ENCODE measurements around the gene PRR23E.

The PRR23E gene

DNA sequence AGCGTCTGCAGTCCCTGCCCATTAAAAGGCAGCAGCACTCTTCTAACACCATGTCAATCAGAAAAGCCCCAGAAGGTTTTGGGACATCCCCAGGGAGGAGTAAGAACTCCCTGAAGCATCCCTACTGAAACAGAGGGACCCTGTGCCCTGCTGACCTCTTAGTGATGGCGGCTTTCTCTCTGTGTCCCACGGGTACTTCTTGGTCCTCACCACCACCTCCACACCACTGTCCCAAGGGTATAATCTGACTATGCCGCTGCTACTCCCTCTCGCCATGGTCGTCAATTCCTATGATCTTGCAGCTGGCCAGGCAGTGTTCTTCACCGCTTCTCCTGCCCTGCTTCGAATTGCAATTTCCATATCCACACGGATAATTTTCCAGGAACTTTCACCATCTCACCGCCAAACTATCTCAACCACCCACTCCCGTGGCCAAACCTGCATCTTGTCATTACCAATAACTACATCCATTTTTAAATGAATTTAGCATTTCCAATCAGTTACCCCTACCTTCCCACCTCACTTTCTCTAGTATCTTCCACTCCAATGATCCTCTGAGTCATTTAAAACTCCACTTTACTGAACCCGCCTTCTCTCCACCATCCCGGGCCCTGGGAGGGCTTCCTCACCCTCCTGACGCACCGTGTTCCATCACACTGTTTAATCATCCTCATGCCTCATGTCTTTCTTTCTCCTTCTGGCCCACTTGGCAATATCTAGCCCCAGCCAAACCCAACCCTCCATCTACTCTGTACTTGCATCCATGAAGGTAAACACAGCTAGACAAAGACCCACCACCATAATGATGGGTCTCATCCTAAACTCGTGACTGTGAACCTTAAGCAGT, 23.7 kb downstream of the PRR23E start:
- Mint-ChIP-seq H3K4me3 (no peak overlapping the region), H3K27ac (no peak overlapping the region), H3K4me1 (ENCODE audit: low read depth) (peaks cover 4% of the 10 kb centered on the region), H3K27me3 (ENCODE audit: low read depth) (peaks cover 3% of the 10 kb centered on the region), H3K9me3 (no peaks in the 10 kb centered on the region), H3K36me3 (ENCODE audit: low read depth) (no peaks in the 10 kb centered on the region)

DNA sequence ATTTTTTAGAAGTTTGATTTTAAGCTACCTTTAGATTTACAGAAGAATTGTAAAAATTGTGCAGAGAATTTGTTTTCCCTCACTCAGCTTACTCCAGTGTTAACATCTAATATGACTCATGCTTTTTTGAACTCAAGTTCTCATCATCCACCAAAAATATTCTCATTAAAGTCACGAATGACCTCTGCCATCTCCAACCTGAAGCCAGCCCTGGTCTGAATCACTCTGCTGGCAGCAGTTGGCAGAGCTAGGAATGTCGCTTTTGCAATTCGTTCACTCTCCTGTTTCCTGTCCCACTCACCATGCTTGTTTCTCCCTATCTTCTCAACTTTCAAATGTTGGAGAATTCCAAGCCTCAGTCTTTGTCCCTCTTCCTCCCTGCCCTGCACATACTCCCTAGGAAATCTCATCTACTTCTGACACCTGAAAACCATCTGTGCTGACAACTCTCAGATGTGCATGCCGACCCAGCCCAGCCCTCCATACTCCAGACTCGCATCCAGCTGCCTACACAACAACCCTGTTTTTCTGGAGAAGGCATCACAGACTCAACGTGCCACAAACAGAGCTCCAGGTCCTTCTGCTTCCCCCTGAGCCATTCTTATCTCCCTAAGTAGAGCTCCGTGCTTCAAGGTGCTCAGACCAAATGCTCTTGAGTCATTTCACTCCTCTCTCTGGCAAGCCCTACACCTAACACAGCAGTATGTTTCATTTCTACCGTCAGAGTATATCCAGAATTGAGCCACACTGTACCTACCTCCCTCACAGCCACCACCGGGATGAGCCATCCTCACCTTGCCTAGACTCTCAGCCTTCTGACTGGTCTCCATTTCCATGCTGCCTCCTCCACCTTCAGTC, 24.9 kb downstream of the PRR23E start:
- Mint-ChIP-seq H3K4me3 (no peak overlapping the region), H3K4me1 (ENCODE audit: low read depth) (peaks cover 4% of the 10 kb centered on the region), H3K36me3 (ENCODE audit: low read depth) (peaks cover 1% of the 10 kb centered on the region), H3K9me3 (no peaks in the 10 kb centered on the region), H3K27ac (no peak overlapping the region), H3K27me3 (ENCODE audit: low read depth) (peaks cover 3% of the 10 kb centered on the region)

DNA sequence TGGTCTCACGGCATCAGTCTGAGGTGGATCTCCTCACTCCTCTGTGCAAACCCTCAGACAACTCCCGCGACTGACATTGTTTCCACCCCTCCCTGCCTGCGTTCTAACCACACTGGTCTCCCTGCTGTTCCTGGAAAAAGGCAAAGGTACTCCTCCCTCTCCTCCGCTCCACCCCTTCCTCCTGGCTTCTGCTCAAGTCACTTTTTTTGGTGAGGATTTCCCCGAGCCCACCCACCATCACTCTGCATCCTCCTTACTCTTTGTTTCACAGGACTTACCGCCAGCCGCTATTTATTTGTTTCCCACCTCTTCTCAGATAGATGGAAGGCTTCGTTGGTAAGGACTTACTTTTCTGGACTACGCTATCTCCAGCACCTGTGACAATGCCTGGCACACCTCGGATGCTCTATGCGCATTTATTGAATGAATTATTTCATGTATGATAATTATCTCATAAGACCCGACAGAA, 25.6 kb downstream of the PRR23E start:
- Mint-ChIP-seq H3K9me3 (no peaks in the 10 kb centered on the region), H3K36me3 (ENCODE audit: low read depth) (peaks cover 1% of the 10 kb centered on the region), H3K27ac (no peak overlapping the region), H3K27me3 (ENCODE audit: low read depth) (peaks cover 3% of the 10 kb centered on the region), H3K4me3 (no peak overlapping the region), H3K4me1 (ENCODE audit: low read depth) (peaks cover 4% of the 10 kb centered on the region)

DNA sequence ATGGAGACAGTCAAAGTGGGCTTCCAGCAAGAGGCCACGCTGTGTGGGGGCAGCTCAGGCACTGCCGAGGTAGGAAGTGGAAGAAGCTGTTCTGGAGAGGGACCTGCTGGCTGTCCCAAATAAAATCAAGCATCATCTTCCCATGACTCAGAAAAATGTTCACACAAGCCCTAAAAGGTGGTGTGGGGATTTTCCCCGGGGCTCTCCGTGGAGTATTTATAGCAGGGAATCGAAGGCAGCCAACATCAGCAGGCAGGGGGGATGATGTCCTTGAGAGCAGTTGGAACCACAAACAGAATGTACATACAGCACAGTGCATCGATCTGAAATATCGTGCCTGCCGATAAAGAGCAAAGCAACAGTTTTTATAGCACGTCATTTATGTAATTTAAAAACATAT, 27.6 kb downstream of the PRR23E start:
- no peak overlapping the region for H3K4me3 Mint-ChIP-seq

DNA sequence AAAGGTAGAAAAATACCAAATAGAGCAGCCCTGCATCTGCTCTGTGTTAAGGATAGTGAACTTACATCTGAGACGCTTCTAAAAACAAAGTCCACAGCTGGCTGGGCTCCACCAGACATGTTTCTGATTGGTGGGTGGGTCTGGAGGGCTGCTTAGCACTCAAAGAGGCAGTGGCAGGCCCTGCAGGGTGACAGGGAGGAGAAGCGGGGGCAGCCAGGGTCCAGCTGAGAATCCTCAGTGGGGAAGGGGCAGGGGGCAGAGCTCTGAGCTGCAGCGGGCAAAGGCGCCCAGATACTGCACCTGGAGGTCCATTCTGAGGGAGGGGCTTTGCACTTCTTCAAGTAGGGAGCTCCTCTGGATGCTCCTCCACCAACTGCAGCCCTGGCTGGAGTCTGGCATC, 28.1 kb downstream of the PRR23E start:
- H3K36me3 Mint-ChIP-seq (ENCODE audit: low read depth): peaks cover 1% of the 10 kb centered on the region
- H3K4me1 Mint-ChIP-seq (ENCODE audit: low read depth): peaks cover 6% of the 10 kb centered on the region
- no peak overlapping the region for H3K4me3 Mint-ChIP-seq
- H3K27ac Mint-ChIP-seq: no peak overlapping the region
- peaks cover 15% of the 10 kb centered on the region for H3K9me3 Mint-ChIP-seq
- no peaks in the 10 kb centered on the region for H3K27me3 Mint-ChIP-seq (ENCODE audit: low read depth)

More for the DNA sequence above, 27.6 kb downstream of the PRR23E start:
- peaks cover 6% of the 10 kb centered on the region for H3K4me1 Mint-ChIP-seq (ENCODE audit: low read depth)
- H3K36me3 Mint-ChIP-seq (ENCODE audit: low read depth): peaks cover 1% of the 10 kb centered on the region
- no peak overlapping the region for H3K27ac Mint-ChIP-seq
- H3K27me3 Mint-ChIP-seq (ENCODE audit: low read depth): no peaks in the 10 kb centered on the region
- peaks cover 11% of the 10 kb centered on the region for H3K9me3 Mint-ChIP-seq

DNA sequence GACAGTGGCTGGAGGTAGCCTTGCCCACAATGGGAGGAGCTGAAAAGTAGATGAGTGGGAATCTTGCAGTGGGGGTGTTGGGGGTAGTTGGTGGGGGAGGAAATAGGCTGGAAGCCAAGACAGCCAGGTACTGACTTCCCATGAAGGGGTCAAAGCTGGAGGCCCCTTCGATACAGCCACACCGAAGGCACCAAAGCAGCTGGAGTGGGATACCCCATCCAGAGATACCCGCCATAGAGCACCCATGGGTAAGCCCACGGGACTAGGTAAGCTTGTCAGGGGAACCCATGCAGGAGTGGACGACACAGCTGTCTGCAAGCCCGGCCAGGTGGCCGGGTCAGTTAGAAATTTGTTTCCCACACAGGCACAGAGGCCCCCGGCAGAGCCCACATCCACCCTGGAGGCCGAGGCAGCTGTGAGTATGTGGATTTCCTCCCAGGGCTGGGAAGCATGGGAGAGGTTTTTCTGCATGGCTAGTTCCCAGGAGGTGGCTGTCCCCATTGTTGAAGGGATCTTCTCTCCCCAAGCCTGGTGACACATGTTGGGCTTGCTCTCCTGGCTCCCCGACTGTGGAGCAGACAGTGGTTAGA, 28.6 kb downstream of the PRR23E start:
- no peak overlapping the region for H3K4me3 Mint-ChIP-seq
- H3K9me3 Mint-ChIP-seq: peaks cover 18% of the 10 kb centered on the region
- no peaks in the 10 kb centered on the region for H3K27me3 Mint-ChIP-seq (ENCODE audit: low read depth)
- peaks cover 1% of the 10 kb centered on the region for H3K36me3 Mint-ChIP-seq (ENCODE audit: low read depth)
- no peak overlapping the region for H3K27ac Mint-ChIP-seq
- H3K4me1 Mint-ChIP-seq (ENCODE audit: low read depth): peaks cover 10% of the 10 kb centered on the region

DNA sequence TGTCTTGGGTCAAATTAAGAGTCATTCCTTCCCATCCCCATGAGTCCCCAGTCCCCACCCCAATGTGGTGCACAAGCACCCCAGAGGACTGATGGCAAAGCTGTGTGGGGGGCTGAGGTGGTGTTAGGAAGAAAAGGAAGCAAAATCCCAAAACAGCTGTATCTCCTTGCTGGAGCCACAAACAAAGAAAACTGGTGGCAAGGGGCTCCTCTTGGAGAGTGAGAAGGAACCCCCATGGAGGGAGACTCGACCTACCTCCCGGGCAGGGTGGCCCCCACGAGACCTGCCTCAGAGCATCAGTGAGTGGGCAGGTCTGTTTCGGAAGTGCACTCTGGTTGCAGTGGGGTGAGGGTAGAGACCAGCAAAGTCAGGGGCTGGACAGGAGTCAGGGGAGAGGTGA, 29.2 kb downstream of the PRR23E start:
- Mint-ChIP-seq H3K9me3 (peaks cover 18% of the 10 kb centered on the region), H3K36me3 (ENCODE audit: low read depth) (peaks cover 1% of the 10 kb centered on the region), H3K4me1 (ENCODE audit: low read depth) (peaks cover 10% of the 10 kb centered on the region), H3K27ac (no peak overlapping the region), H3K4me3 (no peak overlapping the region), H3K27me3 (ENCODE audit: low read depth) (no peaks in the 10 kb centered on the region)

DNA sequence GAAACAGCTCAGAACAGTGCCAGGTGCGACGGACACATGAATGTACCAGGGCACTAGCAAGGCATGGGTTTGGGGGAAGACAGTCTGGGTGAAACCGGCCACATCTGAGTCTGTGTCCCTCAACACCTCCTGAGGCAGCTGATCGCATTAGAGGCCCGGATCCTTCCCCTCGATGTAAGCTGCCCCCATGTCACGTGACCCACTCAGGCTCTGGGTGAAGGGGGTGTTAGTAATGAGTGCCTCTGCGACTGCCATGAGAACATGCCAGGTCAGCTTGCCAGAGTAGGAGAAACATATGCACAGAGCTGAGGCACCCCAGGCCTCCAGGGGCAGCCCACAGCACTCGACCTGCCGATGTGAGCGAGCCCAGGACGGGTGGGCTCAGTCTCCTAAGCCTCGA, 29.7 kb downstream of the PRR23E start:
- Mint-ChIP-seq H3K27me3 (ENCODE audit: low read depth) (no peaks in the 10 kb centered on the region), H3K36me3 (ENCODE audit: low read depth) (peaks cover 1% of the 10 kb centered on the region), H3K9me3 (peaks cover 18% of the 10 kb centered on the region), H3K4me1 (ENCODE audit: low read depth) (peaks cover 10% of the 10 kb centered on the region), H3K27ac (no peak overlapping the region), H3K4me3 (no peak overlapping the region)

DNA sequence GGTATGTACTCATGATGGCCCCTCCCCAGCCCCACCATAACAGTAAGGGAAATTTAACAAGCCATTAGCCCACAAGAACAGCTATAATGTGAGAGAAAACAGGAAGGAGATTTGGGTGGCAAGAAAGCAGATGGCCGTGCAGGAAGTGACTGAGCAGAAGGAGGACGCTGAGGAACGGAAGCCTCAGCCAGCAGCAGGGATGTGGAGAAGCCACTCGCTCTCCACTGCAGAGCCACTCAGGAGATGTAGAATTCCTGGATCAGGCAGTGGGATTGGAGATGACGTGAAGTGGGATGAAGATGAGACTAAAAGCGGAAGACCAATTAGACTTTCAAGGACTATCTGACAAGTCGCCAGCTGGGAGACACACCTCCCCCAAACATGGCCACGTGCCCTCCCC, 31.2 kb downstream of the PRR23E start:
- Mint-ChIP-seq H3K4me1 (ENCODE audit: low read depth) (peaks cover 10% of the 10 kb centered on the region), H3K4me3 (no peak overlapping the region), H3K27ac (no peak overlapping the region), H3K36me3 (ENCODE audit: low read depth) (peaks cover 1% of the 10 kb centered on the region), H3K27me3 (ENCODE audit: low read depth) (no peaks in the 10 kb centered on the region), H3K9me3 (peaks cover 18% of the 10 kb centered on the region)

DNA sequence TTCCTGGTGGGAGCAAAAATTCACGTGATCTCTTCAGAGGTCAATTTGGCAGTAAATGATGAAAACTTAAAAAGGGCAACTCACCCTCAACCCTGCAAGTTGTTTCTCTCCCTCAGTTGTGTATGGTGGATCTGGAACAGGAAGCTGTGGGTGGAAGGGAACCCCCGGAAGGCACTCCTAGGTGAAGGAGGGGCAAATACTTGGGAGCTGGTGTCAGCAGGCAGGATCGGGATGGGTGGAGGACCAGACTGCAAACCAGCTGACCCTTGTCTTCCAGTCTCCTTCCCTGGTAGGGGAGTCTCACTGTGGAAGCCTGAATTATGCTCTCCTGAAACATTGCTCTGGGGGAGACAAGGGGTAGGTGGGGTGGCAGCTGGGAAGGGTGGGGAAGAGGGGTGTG, 33.5 kb downstream of the PRR23E start:
- Mint-ChIP-seq H3K9me3 (peaks cover 25% of the 10 kb centered on the region), H3K36me3 (ENCODE audit: low read depth) (peaks cover 1% of the 10 kb centered on the region), H3K4me3 (peak overlapping the region; percentile 63), H3K4me1 (ENCODE audit: low read depth) (peaks cover 6% of the 10 kb centered on the region), H3K27ac (peak overlapping the region; percentile 39), H3K27me3 (ENCODE audit: low read depth) (no peaks in the 10 kb centered on the region)

DNA sequence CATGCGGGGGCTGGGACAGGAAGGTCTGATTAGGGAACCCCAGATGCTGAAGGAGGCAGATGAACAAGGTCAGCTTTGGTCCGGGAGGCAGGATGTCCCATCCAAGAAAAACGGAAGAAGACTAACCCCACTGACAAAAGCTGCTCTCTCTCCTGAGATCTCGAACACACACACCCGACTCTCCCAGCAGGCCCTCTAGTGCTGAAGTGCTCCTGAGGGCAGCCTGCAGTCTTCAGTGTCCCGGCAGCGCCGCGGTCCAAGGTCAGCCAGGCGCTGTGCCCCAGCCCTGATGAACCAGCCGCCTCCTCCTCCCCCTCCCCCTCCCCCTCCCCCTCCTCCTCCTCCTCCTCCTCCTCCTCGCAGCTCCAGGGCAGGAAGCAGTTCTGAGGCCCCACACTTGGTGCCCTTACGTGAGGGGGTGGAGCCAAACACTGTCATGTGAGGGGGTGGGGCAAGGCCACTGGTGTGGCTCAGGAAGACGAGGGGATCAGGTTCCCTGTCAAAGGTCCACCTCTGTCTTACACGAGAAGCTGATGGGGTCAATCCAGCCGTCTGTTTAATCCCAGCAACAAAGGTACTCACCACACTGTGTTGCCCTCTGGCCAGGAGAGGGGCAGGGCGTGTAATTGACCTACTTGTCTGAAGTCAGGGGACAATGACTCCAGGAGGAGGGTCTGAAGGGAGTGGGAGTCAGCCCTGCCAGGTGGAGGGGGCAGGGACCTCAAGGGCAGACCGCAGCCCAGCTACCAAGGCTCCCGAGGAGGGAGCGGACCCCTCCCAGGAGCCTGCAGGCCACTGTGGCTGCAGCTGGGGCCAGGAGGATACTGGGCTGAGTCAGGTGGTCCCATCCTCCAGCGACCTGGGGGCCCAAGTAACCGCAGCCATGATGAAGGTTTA, 34.3 kb downstream of the PRR23E start:
- H3K4me3 Mint-ChIP-seq: peak overlapping the region; percentile 23
- H3K9me3 Mint-ChIP-seq: peaks cover 26% of the 10 kb centered on the region
- H3K4me1 Mint-ChIP-seq (ENCODE audit: low read depth): peaks cover 6% of the 10 kb centered on the region
- no peak overlapping the region for H3K27ac Mint-ChIP-seq
- H3K27me3 Mint-ChIP-seq (ENCODE audit: low read depth): no peaks in the 10 kb centered on the region
- H3K36me3 Mint-ChIP-seq (ENCODE audit: low read depth): peaks cover 1% of the 10 kb centered on the region

DNA sequence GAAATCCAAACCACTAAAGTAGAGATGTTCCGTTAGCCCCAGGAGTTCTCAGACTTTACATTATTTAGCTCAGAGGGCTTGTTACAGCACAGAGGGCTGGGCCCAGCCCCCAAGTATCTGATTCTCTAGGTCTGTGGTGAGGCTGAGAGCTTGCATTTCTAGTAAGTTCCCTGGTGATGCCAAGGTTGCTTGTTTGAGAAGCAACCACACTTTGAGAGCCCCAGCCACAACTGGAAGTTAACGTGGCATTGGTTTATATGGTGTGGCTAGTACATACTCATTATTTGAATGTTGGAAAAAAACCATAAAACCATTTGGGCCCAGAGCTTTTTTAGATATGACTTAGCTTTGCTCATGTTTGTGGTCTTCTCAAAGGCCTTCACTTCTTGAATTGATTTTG, 35.9 kb downstream of the PRR23E start:
- Mint-ChIP-seq H3K9me3 (peaks cover 30% of the 10 kb centered on the region), H3K36me3 (ENCODE audit: low read depth) (no peaks in the 10 kb centered on the region), H3K27ac (no peak overlapping the region), H3K4me1 (ENCODE audit: low read depth) (peaks cover 6% of the 10 kb centered on the region), H3K4me3 (no peak overlapping the region), H3K27me3 (ENCODE audit: low read depth) (no peaks in the 10 kb centered on the region)

DNA sequence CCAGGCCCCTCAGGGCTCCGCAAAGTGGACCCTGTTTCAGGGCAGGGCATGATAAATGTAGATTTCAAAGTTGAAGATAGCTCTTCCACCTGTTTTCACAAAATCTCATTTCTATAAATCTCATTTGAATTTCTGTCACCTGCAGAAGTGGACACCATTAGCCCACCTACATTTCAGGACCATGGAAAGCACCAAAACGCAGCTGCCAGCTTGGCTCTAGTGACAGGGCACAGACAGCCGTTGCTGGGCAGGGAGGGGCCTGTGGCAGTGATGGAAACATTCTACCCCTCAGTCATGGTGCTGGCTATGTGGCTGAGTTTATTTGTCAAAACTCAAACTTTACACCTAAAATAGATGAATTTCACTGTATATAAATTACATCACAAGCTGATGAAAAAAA, 40.4 kb downstream of the PRR23E start:
- Mint-ChIP-seq H3K27me3 (ENCODE audit: low read depth) (no peaks in the 10 kb centered on the region), H3K4me3 (no peak overlapping the region), H3K4me1 (ENCODE audit: low read depth) (no peaks in the 10 kb centered on the region), H3K27ac (no peak overlapping the region), H3K9me3 (peaks cover 11% of the 10 kb centered on the region), H3K36me3 (ENCODE audit: low read depth) (no peaks in the 10 kb centered on the region)

DNA sequence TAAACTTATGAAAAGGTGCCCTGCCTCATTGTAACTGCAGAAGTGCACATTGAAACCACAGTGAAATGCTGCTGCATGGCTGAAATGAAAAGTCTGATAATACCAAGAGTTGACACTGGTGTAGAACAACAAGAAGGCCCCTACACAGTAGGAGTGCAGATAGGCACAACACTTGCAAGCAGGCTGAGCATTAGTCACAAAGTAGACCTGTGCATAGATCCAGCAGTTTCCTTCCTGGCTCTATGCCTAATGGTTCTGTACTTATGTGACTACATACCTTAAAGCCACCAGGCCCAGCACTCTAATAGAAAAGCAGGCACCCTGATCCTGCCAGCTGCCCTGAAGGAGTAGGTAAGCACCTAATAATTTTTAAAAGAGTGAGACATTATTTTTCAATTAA, 41.8 kb downstream of the PRR23E start:
- Mint-ChIP-seq H3K4me1 (ENCODE audit: low read depth) (no peaks in the 10 kb centered on the region), H3K27me3 (ENCODE audit: low read depth) (no peaks in the 10 kb centered on the region), H3K4me3 (no peak overlapping the region), H3K27ac (no peak overlapping the region), H3K36me3 (ENCODE audit: low read depth) (no peaks in the 10 kb centered on the region), H3K9me3 (peaks cover 11% of the 10 kb centered on the region)

Data from T-helper 1 cell treated with Interleukin-12 subunit alpha and Interleukin-12 subunit beta and Interleukin-4 antibody, amounts not matched to agents 30 μg/mL and 1 μg/mL, for 36 hours (primary cell).